Colonic mucosa (tissue), 4 donors: ENCODE results near the gene RAB33A. TPM values are rescaled to one million over a fixed set of nuclear protein-coding genes. Genes with fewer than 3 reads are reported as not detected.

Experiments used
- DNase-seq: peaks from one replicate; pipeline ENCODE4 v3.0.0-alpha.2; 2020
- H3K27ac ChIP-seq: fragments of 200-600 bp; one replicate; pipeline ENCODE4 v1.8.0; 2021
- H3K27me3 ChIP-seq: fragments of 200-600 bp; one replicate; pipeline ENCODE4 v1.8.0; 2021
- H3K36me3 ChIP-seq: fragments of 200-600 bp; one replicate; pipeline ENCODE4 v1.8.0; 2021
- H3K4me1 ChIP-seq: fragments of 200-600 bp; one replicate; pipeline ENCODE4 v1.8.0; 2021; ENCODE audit warnings: mild to moderate bottlenecking
- H3K4me3 ChIP-seq: fragments of 200-600 bp; one replicate; pipeline ENCODE4 v1.8.0; 2021
- H3K9ac ChIP-seq, 2 donors: one replicate each; pipeline ENCODE4 v1.7.0; 2013; ENCODE audit warnings: control low read depth in 2 of 2, low read depth in 2 of 2, low read length in 2 of 2
- H3K9me3 ChIP-seq: fragments of 200-600 bp; one replicate; pipeline ENCODE4 v1.8.0; 2021
- intact Hi-C: fragments of 100-400 bp; cut with DNase I; formaldehyde crosslinking; loops from one replicate; pipeline ENCODE4 v1.14.1; 2022
- total RNA-seq, 2 donors: library from RNA; stranded (reverse); fragmentation: NEBNext Ultra II Directional in 1 of 2; extraction: Animal tissue kit (Norgen Biotek cat#: 25700) in 1 of 2; gene quantifications; one replicate each; pipeline ENCODE4 v1.2.1, GENCODE V29; 2021
- TF ChIP-seq, protein P1 (sequence below): fragments of 200-600 bp; IDR thresholded peaks from one replicate; pipeline ENCODE4 v1.8.0; 2022; ENCODE audit warnings: antibody characterized with exemption, mild to moderate bottlenecking
- donor health status: healthy.
- donor health status: DM: no; HTN: no; CAD: no.
- donor health status: DM: no; HTN: no; CAD: no.

Gene RAB33A
- total RNA-seq, 2 donors from 2014 or later: 0.50 TPM; not detected in 1

DNA sequence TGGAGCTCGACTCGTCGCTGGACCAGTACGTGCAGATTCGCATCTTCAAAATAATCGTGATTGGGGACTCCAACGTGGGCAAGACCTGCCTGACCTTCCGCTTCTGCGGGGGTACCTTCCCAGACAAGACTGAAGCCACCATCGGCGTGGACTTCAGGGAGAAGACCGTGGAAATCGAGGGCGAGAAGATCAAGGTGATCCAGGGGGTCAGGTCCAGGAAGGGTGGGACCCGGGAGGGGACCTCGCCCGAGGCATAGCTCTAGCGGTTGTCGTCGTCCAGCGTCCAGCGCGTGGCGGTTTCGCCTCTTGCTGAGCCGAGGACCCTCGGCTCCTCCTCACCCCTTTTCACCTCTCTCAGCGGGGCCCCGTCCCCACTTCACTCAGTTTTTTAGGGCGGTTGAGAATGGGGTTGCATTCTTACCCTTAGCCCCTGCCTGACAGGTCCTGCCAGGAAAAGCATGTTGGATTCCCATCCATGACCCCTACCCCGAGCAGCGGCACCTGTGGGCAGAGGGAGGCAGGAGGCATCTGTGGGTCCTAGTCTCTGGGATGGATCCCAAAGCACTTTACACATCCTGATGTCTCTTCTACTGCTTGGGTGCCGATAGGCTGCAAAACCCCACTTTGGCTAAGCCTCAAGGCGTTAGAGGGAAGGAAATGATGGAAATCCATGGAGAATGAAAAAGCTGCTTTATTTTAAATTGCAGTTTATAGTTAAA is 524 bp downstream of the RAB33A start:
- Histone ChIP-seq H3K4me1 (no peaks in the 10 kb centered on the region), H3K9me3 (no peaks in the 10 kb centered on the region), H3K27me3 (no peaks in the 10 kb centered on the region), H3K36me3 (no peaks in the 10 kb centered on the region), H3K4me3 (peak overlapping the region; percentile 37), H3K27ac (no peak overlapping the region), H3K9ac (peak overlapping the region in 1 of 2 donors; percentile 56)
- DNase-seq: no peak
- intact Hi-C loops: no loop called here
- TF ChIP-seq, protein P1, sequence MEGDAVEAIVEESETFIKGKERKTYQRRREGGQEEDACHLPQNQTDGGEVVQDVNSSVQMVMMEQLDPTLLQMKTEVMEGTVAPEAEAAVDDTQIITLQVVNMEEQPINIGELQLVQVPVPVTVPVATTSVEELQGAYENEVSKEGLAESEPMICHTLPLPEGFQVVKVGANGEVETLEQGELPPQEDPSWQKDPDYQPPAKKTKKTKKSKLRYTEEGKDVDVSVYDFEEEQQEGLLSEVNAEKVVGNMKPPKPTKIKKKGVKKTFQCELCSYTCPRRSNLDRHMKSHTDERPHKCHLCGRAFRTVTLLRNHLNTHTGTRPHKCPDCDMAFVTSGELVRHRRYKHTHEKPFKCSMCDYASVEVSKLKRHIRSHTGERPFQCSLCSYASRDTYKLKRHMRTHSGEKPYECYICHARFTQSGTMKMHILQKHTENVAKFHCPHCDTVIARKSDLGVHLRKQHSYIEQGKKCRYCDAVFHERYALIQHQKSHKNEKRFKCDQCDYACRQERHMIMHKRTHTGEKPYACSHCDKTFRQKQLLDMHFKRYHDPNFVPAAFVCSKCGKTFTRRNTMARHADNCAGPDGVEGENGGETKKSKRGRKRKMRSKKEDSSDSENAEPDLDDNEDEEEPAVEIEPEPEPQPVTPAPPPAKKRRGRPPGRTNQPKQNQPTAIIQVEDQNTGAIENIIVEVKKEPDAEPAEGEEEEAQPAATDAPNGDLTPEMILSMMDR: no peak

- Histone ChIP-seq H3K27ac (peak overlapping the region; percentile 32), H3K27me3 (no peaks in the 10 kb centered on the region), H3K9ac (no peak overlapping the region), H3K4me3 (no peak overlapping the region), H3K4me1 (no peaks in the 10 kb centered on the region), H3K36me3 (no peaks in the 10 kb centered on the region), H3K9me3 (no peaks in the 10 kb centered on the region)
- intact Hi-C loops: no loop called here
- DNase-seq: peak; percentile 41
- TF ChIP-seq, protein P1: no peak
These were observed 1.6 kb downstream of the RAB33A start for GRCh38 chrX:130173190-130173895.

GRCh38 chrX:130174045-130174704 is 2.4 kb downstream of the RAB33A start:
- Histone ChIP-seq H3K9me3 (no peaks in the 10 kb centered on the region), H3K4me3 (no peak overlapping the region), H3K27me3 (no peaks in the 10 kb centered on the region), H3K9ac (no peak overlapping the region), H3K4me1 (no peaks in the 10 kb centered on the region), H3K36me3 (no peaks in the 10 kb centered on the region), H3K27ac (peak overlapping the region; percentile 32)
- intact Hi-C loops: no loop called here
- TF ChIP-seq, protein P1: no peak
- no peak for DNase-seq

DNA sequence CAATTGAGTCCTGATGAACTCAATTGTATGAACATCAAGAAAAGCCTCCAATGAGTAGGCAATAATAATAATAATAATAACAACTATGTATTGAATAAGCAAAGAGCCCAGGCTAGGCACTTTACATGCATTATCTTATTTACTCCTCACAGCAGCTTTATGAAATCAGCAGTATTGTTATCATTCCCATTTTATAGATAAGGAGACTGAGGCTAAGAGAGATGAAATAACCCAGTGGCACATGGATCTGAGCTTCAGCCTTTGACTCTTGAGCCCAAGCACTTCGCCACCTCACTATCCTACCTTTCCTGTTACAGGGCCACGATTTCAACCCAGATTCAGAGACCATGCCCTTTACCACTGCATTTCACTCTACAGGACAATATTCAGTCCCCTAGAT is 3.2 kb downstream of the RAB33A start:
- Histone ChIP-seq H3K27me3 (no peaks in the 10 kb centered on the region), H3K36me3 (no peaks in the 10 kb centered on the region), H3K9me3 (no peaks in the 10 kb centered on the region), H3K4me1 (no peaks in the 10 kb centered on the region), H3K27ac (no peak overlapping the region), H3K9ac (no peak overlapping the region), H3K4me3 (no peak overlapping the region)
- intact Hi-C loops: no loop called here
- TF ChIP-seq, protein P1: no peak
- DNase-seq: no peak

- no peak for DNase-seq
- Histone ChIP-seq H3K9me3 (no peaks in the 10 kb centered on the region), H3K9ac (no peak overlapping the region), H3K4me3 (no peak overlapping the region), H3K27me3 (no peaks in the 10 kb centered on the region), H3K27ac (no peak overlapping the region), H3K36me3 (no peaks in the 10 kb centered on the region), H3K4me1 (no peaks in the 10 kb centered on the region)
- TF ChIP-seq, protein P1: no peak
- intact Hi-C loops: no loop called here
These were observed 4.6 kb downstream of the RAB33A start for GRCh38 chrX:130176354-130176776.
